ENCODE measurements around the gene EZR.
"Not testable (repeated sequence)": the region's sequence is repeated elsewhere in the genome, so short reads cannot be mapped to it uniquely, and the experiment has no call there.

Gene EZR

GRCh38 chr6:158841358-158841757 lies 22.2 kb upstream of the EZR start:
- no peak for DNase-seq (ENCODE audit: low spot score)

GRCh38 chr6:158840465-158840864 lies 21.3 kb upstream of the EZR start:
- no peak for DNase-seq (ENCODE audit: low spot score)

- peak; percentile 67 for DNase-seq (ENCODE audit: low spot score)
These were observed 20.6 kb upstream of the EZR start for GRCh38 chr6:158839796-158840195.

DNA sequence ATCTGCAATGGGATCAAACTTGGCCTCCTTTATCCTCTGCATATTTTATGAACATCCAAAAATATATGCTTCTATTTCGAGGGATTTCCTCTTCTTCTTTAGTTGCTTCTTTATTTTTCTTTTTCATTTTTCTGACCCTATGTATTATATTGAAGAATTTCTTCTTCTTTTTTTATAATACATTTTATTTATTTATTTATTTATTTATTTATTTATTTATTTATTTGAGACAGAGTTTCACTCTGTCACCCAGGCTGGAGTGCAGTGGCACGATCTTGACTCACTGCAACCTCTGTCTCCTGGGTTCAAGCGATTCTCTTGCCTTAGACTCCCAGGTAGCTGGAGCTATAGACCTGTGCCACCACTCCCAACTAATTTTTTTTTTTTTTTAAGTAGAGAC lies 19.6 kb upstream of the EZR start:
- not testable (repeated sequence) for DNase-seq (ENCODE audit: low spot score)

DNA sequence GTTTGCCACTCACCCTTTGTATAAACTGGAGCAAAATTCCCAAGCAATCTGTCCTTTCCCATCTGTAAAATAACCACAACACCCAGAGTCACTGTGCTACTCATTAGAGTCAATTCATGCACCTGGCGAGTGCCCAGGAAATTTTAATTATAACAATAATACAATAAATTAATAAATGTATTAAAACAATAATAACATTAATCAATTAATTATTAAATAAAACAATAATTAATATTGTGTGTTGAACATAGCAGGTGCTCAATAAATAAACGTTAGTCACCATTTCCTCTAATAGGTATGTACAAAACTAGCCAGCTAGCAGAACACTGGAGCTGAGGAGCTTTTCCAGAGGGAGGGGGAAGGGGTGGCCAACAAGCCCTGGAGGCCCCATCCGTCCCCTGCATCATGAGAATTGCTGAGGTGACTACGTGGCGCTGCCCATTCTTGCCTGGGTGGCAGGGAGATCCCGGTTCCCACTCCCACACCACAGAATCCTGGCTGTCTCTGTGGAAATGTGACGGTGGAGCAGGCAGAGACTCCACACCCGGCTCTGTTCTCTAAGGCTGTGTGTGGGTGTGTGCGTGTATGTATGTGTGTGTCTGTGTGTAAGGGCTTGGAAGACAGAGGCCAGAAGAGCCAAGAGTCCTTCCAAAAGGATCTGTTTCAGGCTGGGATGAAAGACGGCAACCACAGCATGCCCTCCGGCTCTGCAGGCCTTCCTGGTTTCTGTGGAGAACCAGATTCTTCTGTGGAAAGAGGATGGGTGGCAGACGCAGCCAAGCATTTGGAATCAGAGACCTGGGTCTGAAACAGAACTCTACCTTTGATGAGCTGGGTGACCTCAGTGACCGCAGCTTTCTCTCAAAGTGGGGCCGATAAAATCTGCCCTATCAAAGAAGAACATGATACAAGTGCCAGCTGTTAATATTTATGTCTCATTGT lies 18.8 kb upstream of the EZR start:
- peak; percentile 86 for DNase-seq (ENCODE audit: low spot score)

GRCh38 chr6:158836625-158837311 lies 17.6 kb upstream of the EZR start:
- DNase-seq (ENCODE audit: low spot score) = no peak

DNA sequence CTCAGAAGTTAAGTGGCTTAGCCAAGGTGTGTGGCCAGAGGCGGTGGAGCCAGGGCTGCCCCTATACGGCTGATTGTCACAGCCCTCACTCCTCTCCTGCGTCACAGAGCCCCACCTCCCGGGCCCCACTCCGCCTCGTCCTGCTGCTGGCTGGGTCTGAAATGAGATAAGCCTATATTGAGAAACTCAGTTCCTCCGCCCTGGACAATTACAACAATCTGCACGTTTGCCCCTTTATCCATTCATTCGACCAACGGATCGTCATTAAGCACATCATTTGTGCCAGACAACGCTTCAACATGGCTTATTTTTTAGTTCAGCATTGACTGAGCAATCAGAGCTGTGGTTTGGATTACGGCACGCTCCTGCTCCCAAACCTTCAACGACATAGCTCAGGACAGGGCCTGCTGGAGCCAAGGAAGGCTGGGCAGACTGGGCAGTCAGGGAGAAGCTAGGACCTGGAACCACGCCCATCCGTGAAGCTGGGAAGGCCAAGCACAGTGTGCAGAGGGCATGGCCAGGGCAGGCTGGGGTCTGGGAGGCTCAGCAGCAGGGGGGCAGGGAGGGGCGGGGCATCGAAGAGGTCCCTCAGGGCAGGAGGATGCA lies 16.6 kb upstream of the EZR start:
- no peak for DNase-seq (ENCODE audit: low spot score)

- DNase-seq (ENCODE audit: low spot score) = no peak
These were observed 15.7 kb upstream of the EZR start for GRCh38 chr6:158834675-158835385.

DNA sequence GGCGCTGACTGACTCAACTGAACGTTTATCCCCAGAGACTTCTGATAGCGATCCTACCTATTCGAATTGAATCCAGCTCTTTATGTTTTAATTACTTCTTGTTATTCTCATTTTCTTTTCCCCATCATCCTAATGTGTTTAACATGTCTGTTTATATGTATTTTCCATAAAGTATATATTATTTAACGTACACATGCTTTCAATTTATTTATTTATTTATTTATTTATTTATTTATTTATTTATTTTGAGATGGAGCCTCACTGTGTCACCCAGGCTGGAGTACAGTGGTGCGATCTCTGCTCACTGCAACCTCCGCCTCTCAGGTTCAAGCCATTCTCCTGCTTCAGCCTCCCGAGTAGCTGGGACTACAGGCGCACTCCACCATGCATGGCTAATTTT lies 13.6 kb upstream of the EZR start:
- DNase-seq (ENCODE audit: low spot score) = not testable (repeated sequence)

GRCh38 chr6:158832026-158832425 lies 12.9 kb upstream of the EZR start:
- no peak for DNase-seq (ENCODE audit: low spot score)

GRCh38 chr6:158831571-158831970 lies 12.4 kb upstream of the EZR start:
- DNase-seq (ENCODE audit: low spot score) = no peak

- no peak for DNase-seq (ENCODE audit: low spot score)
These were observed 11.6 kb upstream of the EZR start for GRCh38 chr6:158830736-158831135.

- DNase-seq (ENCODE audit: low spot score) = no peak
These were observed 9.6 kb upstream of the EZR start for GRCh38 chr6:158828807-158829206.

- DNase-seq (ENCODE audit: low spot score) = no peak
These were observed 7.8 kb upstream of the EZR start for GRCh38 chr6:158826819-158827501.

GRCh38 chr6:158825951-158826306 lies 6.8 kb upstream of the EZR start:
- no peak for DNase-seq (ENCODE audit: low spot score)

- no peak for DNase-seq (ENCODE audit: low spot score)
These were observed 6.1 kb upstream of the EZR start for GRCh38 chr6:158825038-158825950.

GRCh38 chr6:158823616-158824015 lies 4.4 kb upstream of the EZR start:
- DNase-seq (ENCODE audit: low spot score) = not testable (repeated sequence)

DNA sequence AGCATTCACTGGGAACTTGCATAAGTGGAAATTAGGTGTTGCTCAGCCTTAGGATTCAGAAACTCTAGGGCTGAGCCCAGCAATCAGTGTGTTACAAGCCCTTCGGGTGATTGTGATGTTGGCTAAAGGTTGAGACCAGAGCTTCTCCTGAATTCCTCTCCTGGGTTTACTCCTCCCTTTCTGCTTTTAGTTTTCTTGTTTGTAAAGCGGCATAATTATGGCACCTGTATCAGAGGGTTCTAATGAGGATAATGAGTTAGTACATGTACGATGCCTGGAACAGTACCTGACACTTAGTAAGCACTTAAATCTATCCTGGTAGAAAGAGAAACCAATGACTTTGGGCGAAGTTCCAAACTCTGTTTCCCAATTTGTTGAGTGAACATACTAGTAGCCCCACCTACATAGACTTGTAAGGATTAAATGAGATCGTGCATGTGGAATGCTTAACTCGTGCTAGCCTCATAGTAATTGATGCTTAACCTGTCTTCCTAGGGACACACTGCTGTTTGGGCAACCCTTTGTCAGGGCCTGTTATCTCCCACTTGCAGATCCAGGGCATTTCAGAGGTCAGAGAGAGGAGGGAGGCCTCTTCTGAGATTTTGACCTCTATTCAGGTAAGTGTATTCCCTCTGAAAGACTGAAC lies 932 bp upstream of the EZR start:
- no peak for DNase-seq (ENCODE audit: low spot score)

GRCh38 chr6:158818581-158819212 lies 471 bp downstream of the EZR start:
- peak; percentile 59 for DNase-seq (ENCODE audit: low spot score)
